Measurements from ENCODE around the gene SMC5.

DNA sequence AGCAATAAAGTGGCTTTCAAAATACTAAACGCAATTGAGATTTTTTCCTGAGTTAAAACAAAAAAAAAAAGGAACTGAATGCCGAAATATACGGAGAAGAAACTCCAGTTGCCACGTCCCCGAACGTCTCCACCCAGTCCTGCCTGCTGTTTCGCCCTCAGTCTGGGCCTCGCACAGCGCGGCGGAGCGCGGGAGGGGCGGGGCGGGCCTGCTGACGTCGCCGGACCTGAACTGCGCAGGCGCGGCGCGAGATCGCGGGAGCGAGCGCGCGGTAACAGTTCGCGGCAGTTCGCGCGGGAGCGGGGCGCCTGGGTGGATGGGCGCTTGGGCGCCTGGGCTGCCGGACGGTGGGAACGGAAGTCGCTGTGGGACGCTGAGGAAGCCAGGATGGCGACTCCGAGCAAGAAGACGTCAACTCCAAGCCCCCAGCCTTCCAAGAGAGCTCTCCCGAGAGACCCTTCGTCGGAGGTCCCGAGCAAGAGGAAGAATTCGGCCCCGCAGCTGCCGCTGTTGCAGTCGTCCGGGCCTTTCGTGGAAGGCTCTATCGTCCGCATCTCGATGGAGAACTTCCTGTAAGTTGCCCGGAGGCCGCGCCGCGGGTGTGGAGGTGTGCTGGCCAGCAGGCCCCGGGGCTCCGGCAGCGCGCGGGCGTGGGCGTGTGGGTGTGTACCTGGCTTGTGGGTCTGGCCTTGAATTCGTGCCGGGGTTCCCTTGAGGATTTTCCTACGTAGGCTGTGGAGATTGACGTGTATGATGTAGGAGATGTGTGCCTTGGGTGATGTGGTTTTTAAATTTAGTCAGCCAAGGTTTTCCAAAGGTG lies at the start of gene SMC5:
- TF ChIP-seq, protein P1, sequence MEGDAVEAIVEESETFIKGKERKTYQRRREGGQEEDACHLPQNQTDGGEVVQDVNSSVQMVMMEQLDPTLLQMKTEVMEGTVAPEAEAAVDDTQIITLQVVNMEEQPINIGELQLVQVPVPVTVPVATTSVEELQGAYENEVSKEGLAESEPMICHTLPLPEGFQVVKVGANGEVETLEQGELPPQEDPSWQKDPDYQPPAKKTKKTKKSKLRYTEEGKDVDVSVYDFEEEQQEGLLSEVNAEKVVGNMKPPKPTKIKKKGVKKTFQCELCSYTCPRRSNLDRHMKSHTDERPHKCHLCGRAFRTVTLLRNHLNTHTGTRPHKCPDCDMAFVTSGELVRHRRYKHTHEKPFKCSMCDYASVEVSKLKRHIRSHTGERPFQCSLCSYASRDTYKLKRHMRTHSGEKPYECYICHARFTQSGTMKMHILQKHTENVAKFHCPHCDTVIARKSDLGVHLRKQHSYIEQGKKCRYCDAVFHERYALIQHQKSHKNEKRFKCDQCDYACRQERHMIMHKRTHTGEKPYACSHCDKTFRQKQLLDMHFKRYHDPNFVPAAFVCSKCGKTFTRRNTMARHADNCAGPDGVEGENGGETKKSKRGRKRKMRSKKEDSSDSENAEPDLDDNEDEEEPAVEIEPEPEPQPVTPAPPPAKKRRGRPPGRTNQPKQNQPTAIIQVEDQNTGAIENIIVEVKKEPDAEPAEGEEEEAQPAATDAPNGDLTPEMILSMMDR (IDR thresholded peaks at IDR 0.05): peak in 1 of 4 experiments; percentile 16
- peak; percentile 92 to 99 for TF ChIP-seq POLR2A (IDR thresholded peaks at IDR 0.05)

All from uterus (tissue), 2 donors.